Fibroblast of skin of back (primary cell): ENCODE results near the gene MAP1B.

Source experiments
- DNase-seq: peaks from one replicate; pipeline ENCODE4 v3.0.0-alpha.2; 2013

MAP1B gene

DNA sequence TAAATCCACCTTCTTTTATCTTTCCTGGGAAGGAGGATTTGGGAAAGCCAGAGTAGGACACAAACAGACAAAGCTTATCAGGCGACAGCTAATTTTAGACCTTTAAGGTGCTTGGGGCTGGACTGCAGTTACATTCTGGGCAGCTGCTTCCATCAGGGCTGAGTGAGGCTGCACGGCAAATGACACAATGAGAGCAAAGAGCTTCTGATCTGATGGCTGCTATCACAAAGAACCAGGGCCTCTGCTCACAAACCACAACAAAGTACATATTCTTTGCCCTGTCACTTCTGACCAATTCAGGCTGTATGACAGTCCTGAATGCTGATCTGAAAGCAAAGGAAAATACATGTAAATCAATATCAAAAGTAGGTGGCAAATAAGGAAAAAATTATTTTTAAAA, 119.7 kb downstream of the MAP1B start:
- DNase-seq: no peak

DNA sequence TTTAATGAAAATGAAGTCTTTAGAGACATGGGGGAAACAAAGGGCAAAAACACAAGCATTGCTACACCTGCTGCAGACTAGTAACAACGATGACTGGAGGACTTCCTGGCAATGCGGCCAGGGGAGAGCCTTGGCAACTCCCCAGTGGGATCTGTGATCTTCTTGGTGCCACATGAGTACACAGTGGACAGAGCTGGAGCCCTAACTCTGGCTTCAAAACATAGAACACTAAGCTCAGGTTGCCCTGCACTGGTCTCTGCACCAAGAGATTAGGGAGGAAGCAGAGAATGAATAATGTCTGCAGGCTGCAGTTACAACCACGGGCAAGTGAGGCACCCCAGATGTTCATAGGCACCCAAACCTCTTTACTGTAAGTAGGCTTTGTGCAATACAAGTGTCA, 121.7 kb downstream of the MAP1B start:
- no peak for DNase-seq

DNA sequence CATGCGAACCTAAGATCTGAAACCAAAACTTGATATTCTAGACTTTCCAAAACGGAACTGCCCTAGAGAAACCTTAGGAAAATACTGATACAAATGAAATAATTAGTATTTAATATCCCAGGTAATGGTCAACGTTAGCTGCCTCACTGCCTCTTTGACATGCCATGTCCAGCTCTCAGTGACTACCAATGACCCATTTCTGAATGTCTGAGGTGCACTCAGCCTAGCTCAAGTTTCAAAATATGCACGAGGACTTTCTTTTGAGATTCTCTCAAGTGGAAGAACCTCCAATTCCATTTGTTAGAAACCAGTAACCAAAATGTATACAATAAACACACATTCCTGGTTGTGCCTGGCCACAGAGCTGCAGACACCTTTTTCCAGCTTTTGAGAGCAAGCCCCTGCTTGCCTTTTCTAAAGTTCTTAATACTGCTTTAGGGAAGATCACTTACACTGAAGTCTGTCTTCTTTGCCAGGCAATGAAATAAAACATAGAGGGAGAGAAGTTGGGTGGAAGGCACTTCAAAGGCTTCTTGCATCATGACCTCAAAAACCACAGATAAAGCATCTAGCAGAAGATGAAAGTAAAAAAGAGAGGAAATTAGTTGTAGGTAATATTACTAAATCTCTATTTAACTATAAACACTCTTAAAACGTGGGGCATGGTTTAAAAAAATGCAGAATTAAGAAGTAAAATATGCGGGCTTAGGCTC, 124.9 kb downstream of the MAP1B start:
- no peak for DNase-seq

DNA sequence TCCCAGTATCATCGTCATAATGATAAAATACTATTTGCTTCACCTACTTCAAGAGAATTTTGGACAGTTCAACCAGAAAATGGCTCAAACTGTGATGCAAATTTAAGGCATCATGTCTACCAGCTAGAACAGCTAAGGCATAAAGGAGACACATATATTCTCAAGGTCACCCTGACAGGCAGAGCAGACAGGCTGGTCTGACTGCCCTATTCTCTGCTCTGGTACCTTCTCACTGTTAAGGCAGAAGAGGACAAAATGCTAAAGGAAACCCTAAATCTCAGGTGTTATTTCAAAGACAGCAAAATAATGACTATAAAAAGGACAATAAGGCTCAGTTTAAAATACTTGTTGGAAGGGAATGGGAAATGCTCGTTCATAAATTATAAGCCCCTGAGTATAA, 125.6 kb downstream of the MAP1B start:
- no peak for DNase-seq

DNA sequence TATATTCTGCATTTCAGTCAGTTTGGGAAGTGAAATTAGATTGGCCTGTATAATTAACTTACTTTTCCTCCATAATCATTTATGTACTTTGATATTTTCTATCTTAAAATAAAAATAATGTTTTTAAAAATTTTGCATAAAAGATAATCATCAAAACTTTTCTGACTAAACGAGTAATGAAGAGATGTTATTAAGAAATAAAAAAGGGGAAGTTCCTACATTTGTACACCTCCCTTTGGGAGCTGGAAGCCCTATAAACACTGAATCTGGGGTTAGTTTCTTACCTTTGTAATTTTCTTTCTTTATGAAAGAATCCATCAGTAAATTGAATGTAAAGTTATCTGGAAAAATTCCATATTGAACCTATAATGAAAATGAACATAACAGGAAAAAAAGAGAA, 126.6 kb downstream of the MAP1B start:
- no peak for DNase-seq

DNA sequence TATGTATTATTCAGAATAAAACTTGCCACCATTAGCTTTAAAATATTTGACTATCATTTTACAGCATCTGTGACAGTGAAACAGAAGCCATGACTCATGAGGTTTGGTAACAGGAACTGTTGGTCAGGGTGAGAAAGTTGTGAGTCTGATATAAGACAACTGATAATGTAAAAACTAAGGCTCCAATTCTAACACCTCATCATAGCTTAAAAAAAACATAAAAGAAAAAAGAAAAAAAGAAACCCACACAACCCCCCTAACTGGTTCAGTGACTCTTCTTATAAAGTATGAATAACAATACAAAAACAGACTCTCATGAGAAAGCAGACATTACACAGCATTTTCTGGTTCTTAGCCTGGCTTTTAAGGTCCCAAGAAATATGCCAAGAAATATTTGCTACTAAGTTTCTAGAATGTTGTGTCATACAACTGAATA, 127.0 kb downstream of the MAP1B start:
- DNase-seq: peak; percentile 95

DNA sequence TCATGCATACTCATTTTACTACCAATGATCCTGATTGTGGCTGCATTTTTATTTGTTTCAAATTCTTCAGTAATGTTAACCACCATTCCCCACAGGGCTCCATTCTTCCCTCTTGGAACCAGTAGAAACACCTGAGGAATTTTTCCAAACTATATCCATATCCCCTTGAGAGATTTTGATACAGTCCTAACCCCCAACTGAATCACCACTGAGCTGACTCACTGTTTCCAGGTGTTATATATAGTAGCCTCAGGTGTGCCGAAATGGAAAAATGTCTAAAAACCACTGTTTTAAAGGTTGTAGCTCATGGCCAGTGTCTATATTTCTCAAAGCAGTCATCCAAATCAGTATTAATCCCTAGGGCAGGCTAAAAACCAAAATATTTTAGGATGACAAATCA, 127.6 kb downstream of the MAP1B start:
- DNase-seq: no peak

DNA sequence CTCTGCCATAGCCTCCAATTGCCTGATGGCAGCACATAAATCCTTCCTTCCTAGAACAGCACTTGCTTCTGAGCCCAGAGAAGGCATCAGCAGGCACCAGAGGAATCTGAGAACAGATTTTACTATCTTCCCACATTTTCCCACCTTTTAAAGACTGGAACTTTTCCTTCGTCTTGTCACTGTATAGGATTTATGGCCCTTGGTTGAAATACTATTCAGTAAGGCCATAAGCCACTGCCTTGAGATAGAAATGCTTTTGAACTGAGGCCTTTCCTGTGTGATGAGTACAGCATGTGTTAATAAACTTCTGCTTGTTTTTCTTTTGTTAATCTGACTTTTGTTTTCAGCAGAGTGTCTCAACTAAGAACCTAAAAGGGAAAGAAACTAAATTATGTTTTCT, 128.4 kb downstream of the MAP1B start:
- peak; percentile 41 for DNase-seq

DNA sequence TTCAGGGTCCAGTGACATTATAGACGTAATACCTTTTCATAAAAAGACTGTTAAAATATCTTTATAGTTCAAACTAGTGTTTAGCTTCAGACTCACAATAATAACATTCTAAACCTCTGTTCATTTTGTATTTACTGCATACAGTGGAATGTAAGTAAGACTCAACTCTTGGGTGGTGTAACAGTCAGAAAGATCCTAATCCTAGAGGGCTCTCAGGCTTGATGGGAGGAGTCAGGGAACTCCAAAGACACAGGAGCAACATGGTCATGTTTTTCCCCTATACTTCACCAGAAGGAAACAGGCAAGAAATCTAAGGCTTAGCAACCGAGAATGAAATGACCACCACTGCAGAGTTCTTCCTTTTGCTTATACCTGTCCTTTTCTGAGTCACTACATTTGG, 130.1 kb downstream of the MAP1B start:
- DNase-seq: peak; percentile 72

DNA sequence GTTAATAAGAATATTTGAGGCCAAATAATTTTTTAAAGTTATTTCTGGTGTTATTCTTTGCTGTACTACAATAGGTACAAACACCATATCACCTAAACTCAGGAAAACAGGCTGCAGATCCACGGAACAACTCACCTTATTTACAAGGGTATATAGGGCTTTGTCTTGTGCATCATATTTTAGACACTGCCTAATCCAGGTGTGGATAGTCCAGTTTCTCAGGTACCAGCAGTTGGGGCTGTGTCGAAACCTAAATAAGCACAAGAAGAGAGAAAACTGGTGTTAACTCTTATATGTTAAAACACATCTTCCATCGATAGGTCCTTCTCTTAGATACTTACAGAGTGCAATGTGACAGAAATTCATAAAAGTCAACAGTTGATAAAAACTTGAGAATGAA, 130.6 kb downstream of the MAP1B start:
- DNase-seq: no peak

DNA sequence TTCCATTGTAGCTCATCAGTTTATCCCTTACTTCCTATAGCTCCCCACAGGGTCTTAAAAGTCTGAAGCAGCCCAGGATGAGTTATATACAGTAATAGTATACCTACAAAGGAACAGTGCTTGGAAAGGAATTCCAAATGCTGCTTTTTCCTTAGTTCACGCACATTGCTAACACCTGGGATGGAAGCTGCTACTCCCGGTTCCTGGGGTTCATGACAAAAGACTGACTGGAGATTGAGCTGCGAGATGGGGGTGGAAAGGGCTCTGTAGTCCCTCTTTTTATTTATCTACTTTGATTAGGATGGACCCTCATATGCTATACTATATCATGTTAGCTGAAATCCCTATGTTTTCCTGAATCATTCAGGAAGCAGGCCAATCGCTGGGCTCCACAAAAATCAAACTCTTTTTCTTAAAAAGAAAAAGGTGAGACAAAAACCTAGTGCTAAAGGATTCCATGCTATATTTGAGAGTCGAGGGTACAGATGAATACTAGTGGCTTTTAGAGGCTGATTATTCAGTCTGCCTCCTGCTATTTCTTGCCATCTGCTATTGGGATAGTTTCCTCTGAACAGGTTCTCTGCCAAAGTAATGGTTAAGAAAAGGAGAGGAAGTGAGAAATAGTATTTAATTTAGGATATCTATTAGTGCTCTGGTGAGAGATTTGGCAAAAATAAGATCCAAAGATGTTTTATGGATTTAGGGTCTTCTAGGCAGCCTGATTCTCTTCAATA, 131.6 kb downstream of the MAP1B start:
- no peak for DNase-seq

DNA sequence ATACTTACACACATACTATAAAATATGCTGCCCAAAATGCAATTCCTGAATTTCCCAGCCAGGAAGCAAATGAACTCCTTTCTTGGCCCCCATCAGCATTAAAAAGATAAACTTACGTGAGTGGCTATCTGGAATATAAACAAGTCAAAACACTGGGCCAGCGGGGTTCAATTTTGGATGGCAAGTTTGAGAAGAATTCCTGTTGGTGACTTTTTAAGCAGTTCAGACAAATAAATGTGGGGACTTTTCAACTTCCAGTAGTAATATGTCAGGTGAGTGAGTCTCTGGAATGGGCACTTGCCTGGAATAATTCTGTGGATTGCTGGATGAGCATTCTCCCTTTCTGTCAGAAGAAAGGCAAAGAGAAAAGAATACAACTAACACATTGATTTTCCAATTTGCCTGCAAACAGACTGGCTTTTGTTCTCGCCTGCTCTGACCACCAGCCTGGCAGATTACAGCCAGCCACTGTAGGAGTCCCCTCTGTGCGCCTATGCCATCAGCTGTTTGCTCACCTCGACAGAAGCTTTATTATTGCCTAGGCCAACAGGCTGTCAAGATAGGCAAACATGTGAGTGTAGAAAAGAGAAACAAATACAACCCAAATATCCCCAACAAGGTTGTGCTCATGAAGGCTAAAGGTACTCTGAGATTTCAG, 134.2 kb downstream of the MAP1B start:
- DNase-seq: no peak

DNA sequence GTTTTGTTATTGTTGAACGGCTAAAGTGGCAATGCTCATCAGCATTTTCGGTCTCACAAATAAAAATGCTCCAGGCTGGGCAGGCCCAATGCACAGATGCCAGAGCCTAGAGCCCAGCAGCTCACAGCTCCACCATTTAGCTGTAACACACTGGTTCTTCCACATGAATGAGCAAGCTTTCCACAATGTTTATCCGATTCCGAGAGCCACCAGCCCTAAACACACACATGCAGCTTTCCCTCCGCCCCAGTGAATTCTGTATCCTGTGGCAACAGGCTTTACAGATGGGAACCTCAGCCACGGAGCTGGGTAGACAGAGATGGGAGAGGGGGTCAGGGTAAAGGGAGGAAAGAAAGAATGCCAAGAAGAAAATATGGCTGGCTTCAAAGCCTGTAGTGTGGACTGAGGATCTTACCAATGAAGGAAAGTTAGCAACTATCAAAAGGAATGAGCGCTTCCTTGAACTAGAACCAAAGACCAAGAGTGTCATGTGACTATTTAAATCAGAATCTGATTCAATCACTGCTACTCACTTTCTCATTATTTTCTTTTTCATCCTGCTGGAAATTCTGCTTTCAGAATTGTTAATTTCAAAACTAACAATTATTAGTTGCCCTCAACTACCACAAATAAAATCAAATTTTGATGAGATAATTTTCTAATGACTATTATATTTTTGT, 135.7 kb downstream of the MAP1B start:
- DNase-seq: no peak

DNA sequence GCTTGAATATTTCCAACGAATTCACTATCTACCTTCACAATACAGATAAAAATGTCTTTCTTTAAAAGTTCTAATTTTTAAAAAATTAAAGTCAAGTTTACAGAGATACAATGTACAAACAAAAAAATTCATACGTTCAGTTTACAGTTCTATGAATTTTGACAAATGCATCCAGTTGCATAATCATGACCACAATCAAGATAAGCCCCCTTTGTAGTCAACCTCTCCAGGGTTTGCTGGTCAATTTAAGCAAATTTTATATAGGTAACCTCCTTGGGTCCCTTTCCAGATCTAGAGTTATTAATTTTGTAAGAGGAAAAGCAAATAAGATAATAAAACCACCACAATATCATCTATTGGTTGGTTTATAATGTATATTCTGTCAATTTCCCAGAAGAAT, 136.4 kb downstream of the MAP1B start:
- DNase-seq: no peak

DNA sequence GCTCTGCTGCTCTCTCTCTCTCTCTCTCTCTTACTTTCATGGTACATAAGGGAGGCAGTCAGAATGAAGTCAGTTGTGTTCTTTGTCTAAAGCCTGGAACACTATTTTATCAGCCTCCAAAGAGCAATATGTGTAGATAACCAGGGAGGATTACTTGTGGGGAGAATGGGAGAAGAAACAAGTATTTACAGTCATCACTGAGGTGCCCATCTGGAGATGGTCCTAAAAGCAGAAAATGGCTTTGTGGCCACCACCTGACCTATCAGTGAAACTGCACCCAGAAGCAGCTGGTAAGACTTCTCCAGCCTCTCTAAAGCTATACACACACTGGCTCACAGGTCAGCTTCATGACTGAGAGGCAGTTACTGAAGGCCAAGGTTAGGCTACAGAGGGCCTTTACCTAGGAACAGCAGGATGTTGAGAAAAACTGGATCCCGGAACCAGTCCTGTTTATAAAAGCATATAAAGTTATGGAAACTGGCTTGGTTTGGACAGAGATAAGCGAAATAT, 137.6 kb downstream of the MAP1B start:
- DNase-seq: peak; percentile 73

DNA sequence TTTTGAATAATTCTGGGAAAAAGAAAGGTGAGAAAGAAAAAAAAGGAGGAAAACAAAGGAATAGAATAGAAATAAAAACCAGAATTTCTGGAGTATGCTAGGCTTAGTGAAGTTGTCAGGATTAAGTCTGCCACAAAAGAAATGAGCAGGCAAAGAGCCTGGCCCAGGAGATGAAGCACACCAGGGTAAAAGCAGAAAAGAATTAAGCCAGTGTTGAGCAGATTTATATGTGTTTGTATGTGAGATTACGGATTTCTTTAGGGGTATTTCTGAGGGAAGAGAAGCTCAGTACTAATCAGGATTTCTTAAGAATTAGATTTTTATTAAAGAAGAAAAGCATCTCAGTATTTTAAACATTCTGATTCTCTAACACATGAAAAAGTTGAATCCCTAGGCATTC, 138.3 kb downstream of the MAP1B start:
- DNase-seq: no peak

DNA sequence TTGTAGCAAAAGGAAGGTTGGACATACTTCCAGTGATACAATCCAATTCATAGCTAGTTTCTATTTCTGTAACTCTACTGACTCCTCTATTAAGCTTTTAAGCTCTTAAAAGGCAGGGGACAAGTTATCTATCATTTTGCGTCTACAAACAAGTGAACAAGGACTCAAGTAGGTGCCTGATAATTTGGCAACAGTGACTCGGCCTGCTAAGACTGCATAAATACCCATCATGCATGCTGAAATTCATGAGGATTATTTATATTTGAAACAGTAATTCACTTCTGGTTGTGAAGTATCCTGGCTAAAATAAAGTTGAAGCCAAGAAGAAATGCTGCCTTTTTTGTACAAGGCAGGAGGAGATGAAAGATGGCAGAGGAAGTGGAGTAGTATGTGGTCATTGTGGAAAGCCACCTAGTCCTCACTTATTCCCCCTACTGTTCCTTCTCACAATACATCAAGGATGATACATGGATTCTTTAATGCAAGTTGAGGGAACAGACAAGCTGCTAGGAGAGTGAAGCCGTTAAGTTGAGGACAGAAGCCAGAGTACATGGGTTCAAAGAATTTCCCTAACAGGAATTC, 138.8 kb downstream of the MAP1B start:
- peak; percentile 69 for DNase-seq

DNA sequence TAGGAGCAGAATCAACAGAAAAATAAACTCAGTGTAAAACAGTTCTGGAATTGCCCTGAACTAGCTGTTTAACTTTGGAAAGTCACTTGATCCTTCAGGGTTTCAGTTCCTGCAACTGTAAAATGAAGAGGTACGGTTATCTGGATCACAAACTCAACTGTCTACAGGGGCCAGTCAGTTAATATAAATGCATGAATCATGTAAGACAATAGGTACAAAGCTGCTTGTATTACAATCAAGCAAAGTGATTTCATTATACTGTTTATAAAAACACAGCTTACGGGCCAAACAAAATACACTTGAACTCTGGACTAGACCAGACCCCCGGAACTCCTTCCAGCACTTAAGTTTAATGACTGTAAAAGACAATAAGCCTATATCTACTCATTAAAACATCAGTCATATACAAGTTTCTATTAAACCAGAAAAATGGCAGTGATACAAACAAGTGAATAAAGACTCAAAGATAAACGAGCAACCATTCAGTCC, 139.7 kb downstream of the MAP1B start:
- DNase-seq: peak; percentile 43

DNA sequence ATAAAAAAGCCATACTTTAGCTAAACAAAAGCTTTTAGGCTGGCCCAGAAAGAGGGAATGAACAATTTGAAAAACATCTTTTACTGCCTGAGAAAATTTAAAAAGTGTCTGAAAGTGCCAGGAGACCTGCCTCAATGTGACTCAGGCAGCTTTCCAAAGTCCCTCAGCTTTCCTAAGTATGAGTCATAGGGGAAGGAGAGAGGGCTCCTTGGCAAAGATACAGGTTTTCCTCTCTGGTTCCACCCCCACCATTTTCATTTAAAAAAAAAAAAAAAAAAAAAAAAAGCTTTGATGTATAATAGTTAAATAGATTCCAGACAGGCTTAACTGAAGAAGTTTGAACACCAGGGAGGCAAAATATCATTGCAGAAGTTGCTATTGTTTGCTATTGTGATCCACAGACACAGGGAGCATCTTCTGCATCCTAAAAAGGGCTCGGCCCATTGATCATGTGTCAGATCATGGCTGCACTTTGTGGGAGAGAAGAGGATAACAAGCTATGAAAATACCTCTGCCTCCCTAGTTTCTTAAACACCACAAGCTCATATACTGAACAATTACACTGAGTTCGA, 141.2 kb downstream of the MAP1B start:
- peak; percentile 97 for DNase-seq

DNA sequence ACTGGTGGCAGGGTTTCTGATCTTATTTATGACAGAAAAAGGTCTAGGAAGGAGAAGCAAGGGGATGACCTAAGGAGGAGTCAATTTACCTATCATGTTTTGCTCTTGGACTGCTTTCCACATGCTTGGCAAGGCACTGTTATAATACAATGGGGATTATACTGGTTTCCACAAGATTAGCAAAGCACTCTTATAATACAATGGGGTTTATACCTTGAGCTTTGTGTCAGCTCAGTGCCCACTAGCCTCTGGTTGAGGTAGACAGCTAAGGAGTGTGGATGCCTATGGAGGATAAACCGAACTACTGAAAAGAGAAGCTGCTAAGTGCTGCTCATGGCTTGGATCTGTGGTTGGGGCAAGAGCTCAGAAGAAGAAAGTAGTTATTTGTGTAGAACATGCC, 144.1 kb downstream of the MAP1B start:
- DNase-seq: no peak

DNA sequence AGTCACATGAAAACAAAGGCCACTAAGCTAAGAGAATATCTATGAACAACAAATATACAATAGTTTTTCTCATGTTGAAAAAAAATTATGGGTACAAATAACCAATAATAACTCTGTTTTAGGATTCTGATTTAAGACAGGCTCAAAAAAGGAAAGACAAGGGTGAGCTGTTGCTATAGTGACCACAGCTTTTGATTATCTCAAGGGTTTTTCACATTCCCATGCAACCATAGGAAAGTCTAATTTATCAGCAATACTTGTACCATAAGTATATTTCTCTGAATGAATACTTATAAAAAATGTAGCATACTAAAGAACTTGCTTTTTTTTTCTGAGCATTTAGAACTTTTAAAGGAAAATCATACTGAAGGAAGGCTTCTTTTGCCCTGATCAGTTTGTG, 144.7 kb downstream of the MAP1B start:
- no peak for DNase-seq

DNA sequence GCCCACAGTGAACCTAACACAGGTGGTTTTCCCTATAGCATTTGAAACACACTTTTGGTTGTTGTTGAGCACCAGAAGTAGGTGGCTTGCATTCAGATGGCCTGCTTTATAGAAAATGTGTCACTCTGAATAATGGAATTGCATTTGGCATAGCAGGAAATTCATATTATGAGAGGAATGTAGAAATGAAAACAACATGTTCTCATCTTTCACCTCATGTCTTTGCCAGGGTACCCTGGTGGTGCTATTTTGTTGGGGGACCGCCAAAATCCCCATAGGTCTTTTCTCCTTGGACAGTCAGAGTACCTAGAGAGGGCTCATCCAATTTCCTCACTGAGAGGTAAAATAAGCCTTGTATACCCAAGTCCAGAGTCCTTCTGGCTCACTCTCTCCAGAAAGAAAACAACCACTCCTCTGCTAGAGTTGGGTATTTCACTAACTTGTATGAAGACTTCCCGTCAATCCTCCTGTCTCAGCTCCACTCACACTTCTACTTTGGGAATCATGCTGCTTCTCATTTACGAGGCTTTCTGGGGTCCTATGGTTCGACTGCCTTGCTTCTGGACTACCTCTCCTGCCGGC, 145.4 kb downstream of the MAP1B start:
- peak; percentile 88 for DNase-seq
